ENCODE data around the gene IRF2BP1. TPM values are rescaled to one million over a fixed set of nuclear protein-coding genes. Genes with fewer than 3 reads are reported as not detected.
A peak's percentile ranks its signal among the peaks of the same experiment; 100 is the strongest.

Gene IRF2BP1
- total and polyA plus RNA-seq, 2 of the 13 experiments (the other 11 are each of a cell fraction or from before 2014, with no cell fraction given): 4.3 to 14.3 TPM

DNA sequence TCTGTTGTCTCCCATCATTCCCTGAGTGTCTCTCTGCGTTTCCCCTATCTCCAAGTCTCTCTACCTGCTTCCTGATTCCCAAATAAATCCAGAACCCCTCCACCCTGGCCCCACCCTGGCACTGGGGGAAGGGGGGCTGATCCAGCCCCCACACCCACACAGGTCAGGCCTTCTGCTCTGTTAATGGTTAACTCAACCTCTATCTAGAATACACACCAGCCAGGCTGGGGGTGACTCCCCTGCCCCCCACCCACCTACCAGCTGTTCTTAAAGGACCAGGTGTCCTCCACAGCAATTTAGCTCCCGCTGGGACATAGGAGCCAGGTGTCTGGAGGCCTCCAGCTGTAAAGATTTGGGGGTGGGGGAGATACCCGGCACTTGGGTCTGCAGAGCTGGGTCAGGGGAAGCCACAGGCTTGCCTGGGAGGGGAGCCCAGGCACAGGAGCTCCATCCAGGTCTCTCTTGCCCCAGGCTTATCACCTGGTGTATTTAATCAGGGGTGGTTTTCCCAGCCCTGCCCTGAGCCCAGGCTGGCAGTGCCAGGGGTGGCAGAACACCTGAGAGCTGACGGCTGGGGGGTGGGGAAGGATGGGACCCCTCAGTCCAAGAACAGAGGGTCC, 3.9 kb downstream of the IRF2BP1 start (continued):
- TF ChIP-seq, protein P1, sequence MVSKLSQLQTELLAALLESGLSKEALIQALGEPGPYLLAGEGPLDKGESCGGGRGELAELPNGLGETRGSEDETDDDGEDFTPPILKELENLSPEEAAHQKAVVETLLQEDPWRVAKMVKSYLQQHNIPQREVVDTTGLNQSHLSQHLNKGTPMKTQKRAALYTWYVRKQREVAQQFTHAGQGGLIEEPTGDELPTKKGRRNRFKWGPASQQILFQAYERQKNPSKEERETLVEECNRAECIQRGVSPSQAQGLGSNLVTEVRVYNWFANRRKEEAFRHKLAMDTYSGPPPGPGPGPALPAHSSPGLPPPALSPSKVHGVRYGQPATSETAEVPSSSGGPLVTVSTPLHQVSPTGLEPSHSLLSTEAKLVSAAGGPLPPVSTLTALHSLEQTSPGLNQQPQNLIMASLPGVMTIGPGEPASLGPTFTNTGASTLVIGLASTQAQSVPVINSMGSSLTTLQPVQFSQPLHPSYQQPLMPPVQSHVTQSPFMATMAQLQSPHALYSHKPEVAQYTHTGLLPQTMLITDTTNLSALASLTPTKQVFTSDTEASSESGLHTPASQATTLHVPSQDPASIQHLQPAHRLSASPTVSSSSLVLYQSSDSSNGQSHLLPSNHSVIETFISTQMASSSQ (IDR thresholded peaks at IDR 0.05; ENCODE audit: low read depth): peak; percentile 99
- TF ChIP-seq, protein P1 (CRISPR knock-in tag; IDR thresholded peaks at IDR 0.05; ENCODE audit: borderline replicate concordance): peak; percentile 100
- TF ChIP-seq ZSCAN30 (CRISPR knock-in tag; IDR thresholded peaks at IDR 0.05) (no peak; the same call in 1 of the 2 replicates), ZNF556 (CRISPR knock-in tag; IDR thresholded peaks at IDR 0.05; ENCODE audit: borderline replicate concordance) (0 out of 2 replicates have a peak, but pooled peaks have one; percentile 12), SIN3A (IDR thresholded peaks at IDR 0.05; ENCODE audit: borderline replicate concordance, low read depth, low read length) (peak; percentile 78), NFE2L2 (IDR thresholded peaks at IDR 0.05; ENCODE audit: low read length) (no peak), ETV5 (CRISPR knock-in tag; IDR thresholded peaks at IDR 0.05; ENCODE audit: borderline replicate concordance) (peak; percentile 73; the same call in 1 of the 2 replicates), NR3C1 (CRISPR knock-in tag; IDR thresholded peaks at IDR 0.05) (no peak), ZNF354B (CRISPR knock-in tag; IDR thresholded peaks at IDR 0.05) (no peak), KDM1A (CRISPR knock-in tag; IDR thresholded peaks at IDR 0.05) (no peak), SRF (IDR thresholded peaks at IDR 0.05; ENCODE audit: low read depth, low read length) (no peak), KLF6 (CRISPR knock-in tag; IDR thresholded peaks at IDR 0.05) (0 out of 2 replicates have a peak, but pooled peaks have one; percentile 62), ZNF792 (CRISPR knock-in tag; IDR thresholded peaks at IDR 0.05) (peak; percentile 90; the same call in 1 of the 2 replicates), NONO (IDR thresholded peaks at IDR 0.05) (no peak), NONO (CRISPR knock-in tag; conservative IDR thresholded peaks at IDR 0.05) (peak; percentile 76; the same call in 1 of the 2 replicates), ZKSCAN8 (CRISPR knock-in tag; IDR thresholded peaks at IDR 0.05; ENCODE audit: borderline replicate concordance) (no peak)
- TF ChIP-seq, protein P2, sequence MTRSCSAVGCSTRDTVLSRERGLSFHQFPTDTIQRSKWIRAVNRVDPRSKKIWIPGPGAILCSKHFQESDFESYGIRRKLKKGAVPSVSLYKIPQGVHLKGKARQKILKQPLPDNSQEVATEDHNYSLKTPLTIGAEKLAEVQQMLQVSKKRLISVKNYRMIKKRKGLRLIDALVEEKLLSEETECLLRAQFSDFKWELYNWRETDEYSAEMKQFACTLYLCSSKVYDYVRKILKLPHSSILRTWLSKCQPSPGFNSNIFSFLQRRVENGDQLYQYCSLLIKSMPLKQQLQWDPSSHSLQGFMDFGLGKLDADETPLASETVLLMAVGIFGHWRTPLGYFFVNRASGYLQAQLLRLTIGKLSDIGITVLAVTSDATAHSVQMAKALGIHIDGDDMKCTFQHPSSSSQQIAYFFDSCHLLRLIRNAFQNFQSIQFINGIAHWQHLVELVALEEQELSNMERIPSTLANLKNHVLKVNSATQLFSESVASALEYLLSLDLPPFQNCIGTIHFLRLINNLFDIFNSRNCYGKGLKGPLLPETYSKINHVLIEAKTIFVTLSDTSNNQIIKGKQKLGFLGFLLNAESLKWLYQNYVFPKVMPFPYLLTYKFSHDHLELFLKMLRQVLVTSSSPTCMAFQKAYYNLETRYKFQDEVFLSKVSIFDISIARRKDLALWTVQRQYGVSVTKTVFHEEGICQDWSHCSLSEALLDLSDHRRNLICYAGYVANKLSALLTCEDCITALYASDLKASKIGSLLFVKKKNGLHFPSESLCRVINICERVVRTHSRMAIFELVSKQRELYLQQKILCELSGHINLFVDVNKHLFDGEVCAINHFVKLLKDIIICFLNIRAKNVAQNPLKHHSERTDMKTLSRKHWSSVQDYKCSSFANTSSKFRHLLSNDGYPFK (CRISPR knock-in tag; IDR thresholded peaks at IDR 0.05; ENCODE audit: borderline replicate concordance): no peak
- TF ChIP-seq, protein P3, sequence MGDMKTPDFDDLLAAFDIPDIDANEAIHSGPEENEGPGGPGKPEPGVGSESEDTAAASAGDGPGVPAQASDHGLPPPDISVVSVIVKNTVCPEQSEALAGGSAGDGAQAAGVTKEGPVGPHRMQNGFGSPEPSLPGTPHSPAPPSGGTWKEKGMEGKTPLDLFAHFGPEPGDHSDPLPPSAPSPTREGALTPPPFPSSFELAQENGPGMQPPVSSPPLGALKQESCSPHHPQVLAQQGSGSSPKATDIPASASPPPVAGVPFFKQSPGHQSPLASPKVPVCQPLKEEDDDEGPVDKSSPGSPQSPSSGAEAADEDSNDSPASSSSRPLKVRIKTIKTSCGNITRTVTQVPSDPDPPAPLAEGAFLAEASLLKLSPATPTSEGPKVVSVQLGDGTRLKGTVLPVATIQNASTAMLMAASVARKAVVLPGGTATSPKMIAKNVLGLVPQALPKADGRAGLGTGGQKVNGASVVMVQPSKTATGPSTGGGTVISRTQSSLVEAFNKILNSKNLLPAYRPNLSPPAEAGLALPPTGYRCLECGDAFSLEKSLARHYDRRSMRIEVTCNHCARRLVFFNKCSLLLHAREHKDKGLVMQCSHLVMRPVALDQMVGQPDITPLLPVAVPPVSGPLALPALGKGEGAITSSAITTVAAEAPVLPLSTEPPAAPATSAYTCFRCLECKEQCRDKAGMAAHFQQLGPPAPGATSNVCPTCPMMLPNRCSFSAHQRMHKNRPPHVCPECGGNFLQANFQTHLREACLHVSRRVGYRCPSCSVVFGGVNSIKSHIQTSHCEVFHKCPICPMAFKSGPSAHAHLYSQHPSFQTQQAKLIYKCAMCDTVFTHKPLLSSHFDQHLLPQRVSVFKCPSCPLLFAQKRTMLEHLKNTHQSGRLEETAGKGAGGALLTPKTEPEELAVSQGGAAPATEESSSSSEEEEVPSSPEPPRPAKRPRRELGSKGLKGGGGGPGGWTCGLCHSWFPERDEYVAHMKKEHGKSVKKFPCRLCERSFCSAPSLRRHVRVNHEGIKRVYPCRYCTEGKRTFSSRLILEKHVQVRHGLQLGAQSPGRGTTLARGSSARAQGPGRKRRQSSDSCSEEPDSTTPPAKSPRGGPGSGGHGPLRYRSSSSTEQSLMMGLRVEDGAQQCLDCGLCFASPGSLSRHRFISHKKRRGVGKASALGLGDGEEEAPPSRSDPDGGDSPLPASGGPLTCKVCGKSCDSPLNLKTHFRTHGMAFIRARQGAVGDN (CRISPR knock-in tag; IDR thresholded peaks at IDR 0.05): no peak; the same call in 1 of the 2 replicates

Measured in HepG2 (cell line).